GM21717 (cell line): Measurements from ENCODE around the gene AHRR.
A peak's percentile ranks its signal among the peaks of the same experiment; 100 is the strongest.

ENCODE experiments used
- ATAC-seq: cut with Tn5 transposase; IDR thresholded peaks from one replicate; pipeline ENCODE4 v1.9.1; 2021; ENCODE audit warnings: mild to moderate bottlenecking, moderate library complexity; ENCODE audit not compliant: unreplicated experiment

The AHRR gene

DNA sequence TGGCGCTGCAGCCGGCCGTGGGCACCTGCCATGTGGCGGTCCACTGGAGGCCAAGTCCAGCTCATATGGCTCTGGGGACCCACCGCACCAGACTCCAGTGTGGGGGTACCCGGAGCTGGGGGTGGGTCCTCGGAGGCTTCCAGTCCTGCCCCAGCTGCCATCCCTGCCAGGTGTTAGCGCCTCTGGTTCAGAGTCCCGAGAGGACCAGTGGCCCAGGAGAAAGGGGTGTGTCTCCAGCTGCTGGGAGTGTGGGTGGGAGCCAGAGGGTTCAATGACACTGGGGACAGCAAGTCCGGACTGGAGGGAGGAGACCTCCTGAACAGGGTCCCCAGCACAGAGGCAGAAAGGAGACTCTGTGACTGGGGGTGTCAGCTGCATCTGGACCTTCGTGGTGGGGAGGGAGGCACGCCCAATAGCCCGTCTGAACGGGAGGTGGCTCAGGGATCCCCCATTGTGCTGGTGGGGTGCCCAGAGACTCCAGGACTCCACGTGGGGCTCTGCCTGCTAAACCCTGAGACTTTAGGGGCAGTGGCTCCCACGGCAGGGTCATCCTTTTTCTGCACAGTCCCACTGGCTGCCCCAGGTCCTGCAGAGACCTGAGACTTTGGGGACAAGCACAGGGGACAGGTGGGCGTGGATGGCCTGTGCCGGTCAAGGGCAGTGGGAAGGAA, 2.4 kb upstream of the AHRR start:
- no peak for ATAC-seq

- ATAC-seq, result no peak
These were observed 837 bp upstream of the AHRR start for GRCh38 chr5:320524-321229.

DNA sequence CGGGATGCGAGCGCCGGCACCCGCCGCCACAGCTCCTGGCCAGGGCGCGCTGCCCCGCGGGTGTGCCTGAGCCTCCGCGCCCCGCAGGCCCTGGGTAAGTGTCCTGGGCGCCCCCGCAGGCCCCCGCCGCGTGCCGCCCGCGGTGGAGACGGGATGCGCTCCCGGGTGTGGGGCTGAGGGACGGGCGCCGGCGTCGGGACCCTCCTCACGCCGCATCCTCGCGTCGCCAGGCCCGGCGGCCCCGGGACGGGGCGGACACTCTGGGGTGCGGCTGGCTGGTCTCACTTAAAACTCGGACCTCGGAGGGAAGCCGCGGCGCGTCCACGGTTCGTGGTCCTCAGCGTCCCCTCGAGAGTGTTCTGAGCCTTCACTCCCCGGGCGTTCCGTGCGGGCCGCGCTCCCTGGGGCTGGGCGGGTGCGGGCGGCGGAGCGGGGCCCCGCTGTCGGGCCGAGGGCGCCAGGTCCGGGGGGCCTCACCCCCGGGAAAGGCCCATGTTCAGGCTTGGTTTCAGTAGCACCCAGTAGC, 275 bp downstream of the AHRR start:
- peak; percentile 11 for ATAC-seq

DNA sequence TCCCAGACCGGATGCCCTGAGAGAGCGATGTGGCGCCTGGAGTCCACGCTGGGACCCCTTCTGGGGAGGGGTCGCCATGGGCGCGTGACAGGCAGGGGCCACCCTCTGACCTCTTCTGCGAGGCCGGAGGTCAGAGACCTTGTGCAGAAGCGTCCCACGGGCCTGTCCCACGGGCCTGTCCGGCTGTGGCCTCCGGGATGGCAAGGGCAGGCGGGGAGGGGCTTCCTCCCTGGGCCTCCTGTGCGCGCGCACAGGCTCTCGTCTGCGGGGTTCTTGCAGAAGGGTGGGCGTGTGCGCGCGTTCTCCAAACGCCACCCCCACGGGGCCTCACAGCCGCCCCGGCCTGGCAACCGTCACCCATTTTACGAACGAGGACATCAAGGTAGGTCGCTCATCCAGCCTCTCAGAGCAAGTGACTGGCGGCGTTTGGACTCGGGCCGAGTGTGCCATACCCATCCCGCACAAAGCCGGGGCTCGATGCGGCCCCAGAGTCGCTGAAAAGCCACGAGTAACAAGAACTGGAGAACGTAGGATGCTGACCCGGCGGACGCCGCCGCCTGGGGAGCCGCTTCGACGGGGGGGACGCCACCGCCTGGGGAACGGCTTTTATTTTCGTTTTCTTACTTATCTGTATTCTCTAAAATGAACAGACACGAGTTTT, 897 bp downstream of the AHRR start:
- ATAC-seq, result peak; percentile 19

GRCh38 chr5:322942-323879, 1.7 kb downstream of the AHRR start:
- ATAC-seq, result no peak

DNA sequence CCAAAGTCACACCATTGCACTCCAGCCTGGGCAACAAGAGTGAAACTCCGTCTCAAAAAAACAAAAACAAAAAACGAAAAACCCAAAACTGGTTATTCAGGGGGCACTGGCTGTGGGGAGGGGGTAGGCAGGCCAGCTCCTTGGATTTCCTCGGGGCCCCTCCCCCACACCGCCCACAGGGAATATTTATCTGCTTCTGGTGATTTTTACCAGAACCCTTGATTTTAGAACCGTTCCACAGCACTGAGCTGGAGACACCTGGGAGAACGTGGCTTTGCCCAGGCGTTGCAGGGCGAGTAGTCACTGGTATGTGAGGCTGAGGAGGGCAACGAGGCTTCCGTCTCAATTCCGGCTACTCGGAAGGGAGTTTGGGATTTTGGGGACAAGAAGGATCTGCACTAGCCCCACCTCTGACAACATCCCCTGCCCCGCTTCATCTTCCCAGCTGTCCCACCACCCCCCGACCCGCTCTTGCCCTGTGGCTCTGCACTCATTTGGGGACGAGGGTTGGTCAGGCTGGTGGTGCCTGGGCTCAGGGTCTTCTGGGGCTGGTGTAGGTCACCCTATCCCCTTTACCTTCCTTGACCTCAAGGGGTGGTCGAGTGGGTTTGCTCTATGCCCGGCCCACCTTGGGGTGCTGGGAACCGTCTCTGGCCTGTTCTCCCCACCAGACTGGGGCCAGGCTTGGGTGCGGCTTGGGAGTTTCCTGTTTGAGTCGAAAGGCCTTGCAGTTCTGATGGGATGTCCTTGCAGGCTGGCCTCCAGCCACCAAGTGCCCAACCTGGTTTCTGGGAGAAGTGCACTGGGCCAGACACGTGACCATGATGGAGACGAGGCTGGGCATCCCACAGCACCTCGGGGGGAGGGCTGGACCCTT, 3.5 kb downstream of the AHRR start:
- no peak for ATAC-seq

- no peak for ATAC-seq
These were observed 4.6 kb downstream of the AHRR start for GRCh38 chr5:326109-326508.

- ATAC-seq, result no peak
These were observed 7.7 kb downstream of the AHRR start for GRCh38 chr5:329121-329735.

- ATAC-seq, result no peak
These were observed 8.3 kb downstream of the AHRR start for GRCh38 chr5:329768-330167.

- ATAC-seq, result peak; percentile 59
These were observed 11.3 kb downstream of the AHRR start for GRCh38 chr5:332843-333242.

- no peak for ATAC-seq
These were observed 12.4 kb downstream of the AHRR start for GRCh38 chr5:333945-334344.

GRCh38 chr5:334903-335739, 13.6 kb downstream of the AHRR start:
- no peak for ATAC-seq

- ATAC-seq, result no peak
These were observed 14.2 kb downstream of the AHRR start for GRCh38 chr5:335740-336038.

- ATAC-seq, result no peak
These were observed 16.1 kb downstream of the AHRR start for GRCh38 chr5:337563-338130.

DNA sequence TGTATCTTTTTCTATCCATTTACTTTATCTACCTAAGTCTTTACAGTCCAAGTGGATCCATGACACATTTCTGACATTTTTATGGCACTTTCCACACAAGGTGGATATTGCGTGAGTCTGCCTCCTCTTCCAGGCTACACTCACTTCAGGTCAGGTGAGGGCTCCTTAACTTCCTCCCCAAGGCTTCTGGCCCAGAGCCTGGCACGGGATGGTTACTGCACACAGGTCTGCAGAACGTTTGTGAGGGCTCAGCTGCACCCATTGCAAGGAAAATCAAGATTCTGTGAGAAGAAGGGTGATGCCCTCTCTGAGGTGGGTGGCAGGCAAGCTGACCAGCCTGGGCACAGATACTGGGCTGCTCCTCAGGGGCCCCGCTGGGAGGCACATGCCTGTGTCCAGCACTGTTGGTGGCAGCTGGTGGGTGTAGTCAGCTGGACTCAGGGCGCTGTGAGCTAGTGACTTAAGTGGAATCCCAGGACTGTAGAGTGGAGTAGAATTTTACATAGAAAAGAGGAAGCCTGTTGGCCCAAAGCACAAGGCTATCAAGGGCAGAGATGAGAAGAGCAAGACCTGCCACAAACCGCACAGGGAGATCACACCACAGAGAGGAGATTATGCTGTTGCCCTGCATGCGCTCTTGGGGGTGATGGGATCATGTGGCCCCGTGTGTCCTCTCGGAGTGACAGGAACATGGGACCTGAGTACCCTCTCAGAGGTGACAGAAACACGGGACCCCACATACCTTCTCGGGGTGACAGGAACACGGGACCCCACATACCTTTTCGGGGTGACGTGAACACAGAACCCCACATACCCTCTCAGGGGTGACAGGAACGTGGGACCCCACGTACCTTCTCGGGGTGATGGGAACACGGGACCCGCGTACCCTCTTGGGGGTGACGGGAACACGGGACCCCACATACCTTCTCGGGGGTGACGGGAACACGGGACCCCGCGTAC, 21.3 kb downstream of the AHRR start:
- ATAC-seq, result no peak

DNA sequence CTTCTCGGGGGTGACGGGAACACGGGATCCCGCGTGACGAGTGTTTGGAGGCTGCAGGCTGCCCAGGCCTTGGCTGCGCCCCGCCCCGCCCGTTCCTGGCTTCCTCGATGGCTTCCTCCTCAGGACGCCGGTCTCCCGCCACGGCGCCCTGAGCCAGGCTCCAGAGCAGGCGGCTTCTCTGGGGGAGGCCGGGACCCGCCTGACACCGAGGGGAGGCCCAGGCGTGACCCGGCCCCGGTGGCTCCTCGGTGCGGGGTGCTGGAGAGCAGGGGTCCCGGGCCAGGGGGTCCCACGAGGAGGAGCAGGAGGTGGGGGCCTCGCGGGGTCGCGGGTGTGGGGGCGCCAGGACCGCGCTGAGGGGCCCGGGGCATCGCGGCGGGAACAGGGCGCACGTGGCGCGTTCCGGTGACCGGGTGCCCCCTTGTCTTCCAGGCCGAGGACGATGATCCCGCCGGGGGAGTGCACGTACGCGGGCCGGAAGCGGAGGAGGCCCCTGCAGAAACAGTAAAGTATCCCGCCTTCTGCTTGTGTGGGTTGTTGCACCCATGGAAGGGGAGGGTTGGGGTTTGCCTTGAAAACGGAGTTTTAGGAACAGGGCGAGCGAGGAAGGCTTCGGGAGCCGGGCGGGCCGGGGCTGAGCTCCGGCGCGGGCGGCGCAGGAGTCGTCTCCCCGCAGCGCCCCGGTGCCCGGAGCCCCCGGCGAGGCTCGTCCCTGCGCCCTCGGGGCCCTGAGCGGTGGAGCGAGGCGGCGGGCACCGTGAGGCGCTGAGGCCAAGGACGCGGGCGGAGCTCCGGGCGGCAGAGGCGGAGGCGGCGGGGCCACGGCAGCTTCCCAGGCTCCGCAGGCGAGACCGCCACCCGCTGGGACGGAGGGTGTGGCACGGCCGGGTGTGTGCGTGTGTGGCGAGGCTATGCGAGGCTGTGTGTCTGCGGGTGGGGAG, 22.2 kb downstream of the AHRR start:
- peak; percentile 52 for ATAC-seq
